Upper lobe of left lung (tissue), 6 donors: ENCODE measurements around the gene VOPP1. TPM values are rescaled to one million over a fixed set of nuclear protein-coding genes. Genes with fewer than 3 reads are reported as not detected.

Source experiments
- ATAC-seq, 2 donors: fragments of 200-7000 bp; cut with Tn5 transposase; one replicate each; pipeline ENCODE4 v1.9.1; 2022; ENCODE audit warnings: mild to moderate bottlenecking in 2 of 2, moderate library complexity in 2 of 2; ENCODE audit not compliant: low FRiP score in 2 of 2
- DNase-seq, 2 donors: peaks; one replicate each; pipeline ENCODE4 v3.0.0-alpha.2; 2019 to 2020
- H3K27ac ChIP-seq, 4 donors: fragments of 200-600 bp; sonication (generic); one replicate each; pipeline ENCODE4 v1.5.1; 2016 to 2019
- H3K27me3 ChIP-seq, 4 donors: fragments of 200-600 bp; sonication (generic); one replicate each; pipeline ENCODE4 v1.5.1; 2017 to 2019
- H3K36me3 ChIP-seq, 4 donors: fragments of 200-600 bp; sonication (generic); one replicate each; pipeline ENCODE4 v1.5.1; 2016 to 2019
- H3K4me1 ChIP-seq, 4 donors: fragments of 200-600 bp; sonication (generic); one replicate each; pipeline ENCODE4 v1.5.1; 2018 to 2019
- H3K4me3 ChIP-seq, 4 donors: fragments of 200-600 bp; sonication (generic); one replicate each; pipeline ENCODE4 v1.5.1; 2017 to 2019; ENCODE audit warnings: mild to moderate bottlenecking in 2 of 4, moderate library complexity in 1 of 4
- H3K9me3 ChIP-seq, 4 donors: fragments of 200-600 bp; sonication (generic); one replicate each; pipeline ENCODE4 v1.5.1; 2018 to 2019
- CTCF ChIP-seq, 6 experiments: fragments of 450-650 bp in 4 of 6; fragments of 200-600 bp in 2 of 6; sonication (generic) in 2 of 6; IDR thresholded peaks; one replicate each; pipeline ENCODE4 v1.5.1; 2016 to 2019; ENCODE audit warnings: antibody characterized with exemption in 6 of 6
- EP300 ChIP-seq, 4 donors: sonication (generic); formaldehyde crosslinking; IDR thresholded peaks; one replicate each; pipeline ENCODE4 v1.5.1; 2017; ENCODE audit warnings: antibody characterized with exemption in 4 of 4, control low read depth in 2 of 4
- POLR2A ChIP-seq, 4 donors: fragments of 450-650 bp; IDR thresholded peaks; one replicate each; pipeline ENCODE4 v1.5.1; 2016 to 2017; ENCODE audit warnings: antibody characterized with exemption in 4 of 4, mild to moderate bottlenecking in 2 of 4
- POLR2AphosphoS5 ChIP-seq, 2 donors: sonication (generic); formaldehyde crosslinking; IDR thresholded peaks; one replicate each; pipeline ENCODE4 v1.5.1; 2017; ENCODE audit warnings: antibody characterized with exemption in 2 of 2
- WGBS, 2 donors: methylation state at CpG; one replicate each; pipeline ENCODE4 v1.1.5; 2017 to 2018; 5-methylcytosine and 5-hydroxymethylcytosine counted together
- total RNA-seq, 6 donors: library from RNA; depleted of rRNA in 4 of 6; stranded (reverse); fragments of >200 nt in 4 of 6; gene quantifications; one replicate each; pipeline versions ENCODE4 v1.1.0 to v1.2.1, GENCODE V29; 2016 to 2021
- donor health status: DM: no; HTN: no; CAD: no; lungs with moderate emphysema.
- donor health status: DM: no; HTN: yes; CAD: no; lungs with severe emphysema.

VOPP1 gene
- total RNA-seq, 6 donors from 2014 or later: 27.2 to 67.6 (median 45.0) TPM

- DNase-seq (no peak), ATAC-seq (no peak)
- no peak for TF ChIP-seq CTCF (IDR thresholded peaks at IDR 0.05)
- H3K36me3 ChIP-seq: peaks cover 0 to 14% (median 10%) of the 10 kb centered on the region in 4 donors
- H3K4me1 ChIP-seq: no peaks in the 10 kb centered on the region
- no peak overlapping the region for H3K4me3 ChIP-seq
- WGBS, 2 donors: 74 to 84% methylated on average over 11 of the region's 11 CpGs
- H3K9me3 ChIP-seq: no peaks in the 10 kb centered on the region
- no peak overlapping the region for H3K27ac ChIP-seq
- H3K27me3 ChIP-seq: no peaks in the 10 kb centered on the region
These were observed 147.1 kb downstream of the VOPP1 start for GRCh38 chr7:55425141-55425752.

DNA sequence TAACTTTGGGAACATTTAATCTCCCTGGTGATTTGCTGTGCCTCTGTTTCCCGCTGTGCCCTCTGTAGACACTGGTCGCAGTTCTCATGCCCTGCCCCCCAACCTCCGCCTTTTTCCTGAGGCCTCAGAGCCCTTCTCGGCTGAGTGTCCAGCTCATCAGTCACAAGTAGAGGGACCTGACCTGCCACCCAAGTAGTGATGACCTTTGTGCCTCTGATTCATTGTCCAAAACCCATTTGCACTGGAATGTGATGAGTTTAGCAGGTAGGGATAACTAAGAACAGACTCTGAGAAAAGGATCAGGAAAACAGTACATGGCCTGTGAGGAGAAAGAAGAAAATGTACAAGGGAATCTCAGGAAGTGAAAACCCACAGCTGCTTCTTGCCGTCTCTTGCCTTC, 148.4 kb downstream of the VOPP1 start:
- peaks cover 0 to 14% (median 10%) of the 10 kb centered on the region in 4 donors for H3K36me3 ChIP-seq
- H3K4me3 ChIP-seq: no peak overlapping the region
- WGBS, 2 donors: 87 to 88% methylated on average over 5 of the region's 5 CpGs
- H3K9me3 ChIP-seq: no peaks in the 10 kb centered on the region
- no peak for ATAC-seq
- no peak overlapping the region for H3K27ac ChIP-seq
- H3K27me3 ChIP-seq: no peaks in the 10 kb centered on the region
- no peak for TF ChIP-seq POLR2A (IDR thresholded peaks at IDR 0.05)
- TF ChIP-seq CTCF (IDR thresholded peaks at IDR 0.05): no peak
- TF ChIP-seq EP300 (IDR thresholded peaks at IDR 0.05): no peak
- no peak for TF ChIP-seq POLR2AphosphoS5 (IDR thresholded peaks at IDR 0.05)
- no peak for DNase-seq
- H3K4me1 ChIP-seq: no peaks in the 10 kb centered on the region

DNA sequence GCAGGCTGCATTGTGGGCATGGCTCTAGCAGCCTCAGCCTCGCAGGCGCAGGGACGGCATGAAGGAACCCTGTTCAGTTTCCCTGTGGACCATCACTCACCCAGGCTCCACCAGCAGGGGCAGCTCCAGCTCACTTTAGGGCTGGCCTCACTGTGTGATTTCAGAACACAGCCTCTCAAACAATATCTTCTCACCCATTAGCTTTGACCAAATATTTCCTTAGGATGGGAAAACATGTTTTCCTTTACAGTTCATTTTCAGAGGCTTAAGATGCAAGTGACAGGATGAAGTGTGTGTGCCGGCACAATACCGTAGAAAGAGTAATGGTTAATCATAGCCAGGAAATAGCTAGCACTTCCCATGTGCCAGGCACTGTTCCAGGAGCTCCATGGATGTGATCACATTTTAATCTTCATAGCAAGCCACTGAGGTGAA, 149.0 kb downstream of the VOPP1 start:
- DNase-seq (no peak), ATAC-seq (peak in 1 of 2 donors; percentile 24)
- TF ChIP-seq EP300 (IDR thresholded peaks at IDR 0.05) (no peak), POLR2A (IDR thresholded peaks at IDR 0.05) (no peak), POLR2AphosphoS5 (IDR thresholded peaks at IDR 0.05) (no peak), CTCF (IDR thresholded peaks at IDR 0.05) (no peak)
- 51 to 67% methylated on average over 2 to 5 of the region's 5 CpGs for WGBS, 2 donors
- H3K4me3 ChIP-seq: no peak overlapping the region
- no peaks in the 10 kb centered on the region for H3K27me3 ChIP-seq
- H3K36me3 ChIP-seq: peaks cover 0 to 14% (median 10%) of the 10 kb centered on the region in 4 donors
- no peak overlapping the region for H3K27ac ChIP-seq
- no peaks in the 10 kb centered on the region for H3K4me1 ChIP-seq
- no peaks in the 10 kb centered on the region for H3K9me3 ChIP-seq

Other genes with a start within 250 kb of the VOPP1 start
- 10 to 100 TPM in 4 of 6 donors, 1 to 10 TPM in 2; 4.6 to 19.9 (median 12.6) TPM for gene LANCL2, start 207.2 kb downstream of the VOPP1 start, total RNA-seq